ENCODE results near the gene COL24A1. TPM values are rescaled to one million over a fixed set of nuclear protein-coding genes. Genes with fewer than 3 reads are reported as not detected.

Gene COL24A1
- total and polyA plus RNA-seq, 2 donors (not counting 3 experiments of a cell fraction or from before 2014, with no cell fraction given): 0.03 TPM; not detected in 1

DNA sequence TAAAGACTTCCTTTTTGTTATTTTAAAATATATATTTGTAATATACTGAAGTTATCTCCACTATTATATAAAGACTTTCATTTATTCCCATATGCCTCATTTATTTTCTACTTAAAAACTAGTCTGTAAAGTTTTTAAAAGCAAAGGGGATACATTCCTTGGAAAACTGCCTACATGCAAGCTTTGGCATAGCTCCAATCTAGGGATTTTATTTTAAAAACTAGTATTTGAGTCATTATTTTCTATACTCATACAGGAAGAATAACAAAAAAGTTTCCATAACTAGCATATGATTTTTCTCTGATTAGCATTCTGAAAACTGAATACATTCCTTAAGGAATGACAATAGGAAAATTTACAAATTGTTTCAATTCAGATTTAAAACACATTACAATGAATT lies 88.9 kb downstream of the COL24A1 start:
- Histone ChIP-seq H3K27ac (ENCODE audit: insufficient read depth, low read depth, low read length) (peak overlapping the region; percentile 33), H3K9me3 (replicated peaks; ENCODE audit: control insufficient read depth, insufficient read depth, low read length) (no peaks in the 10 kb centered on the region), H3K9ac (replicated peaks; ENCODE audit: extremely low read depth, insufficient read depth, low read length) (no peak overlapping the region), H3K36me3 (ENCODE audit: control insufficient read depth in 2 of 2, extremely low read depth in 1 of 2, insufficient read depth in 2 of 2, low read length in 2 of 2) (no peaks in the 10 kb centered on the region), H3K9me1 (replicated peaks; ENCODE audit: control insufficient read depth, extremely low read depth, insufficient read depth, low read length) (no peaks in the 10 kb centered on the region), H3K4me2 (ENCODE audit: insufficient read depth, low read length) (peak overlapping the region; percentile 66), H4K20me1 (replicated peaks; ENCODE audit: control insufficient read depth, extremely low read depth, insufficient read depth, low read length) (no peaks in the 10 kb centered on the region), H3K27me3 (ENCODE audit: control insufficient read depth in 2 of 2, insufficient read depth in 2 of 2, low read length in 2 of 2) (no peaks in the 10 kb centered on the region), H3K4me1 (ENCODE audit: control insufficient read depth, extremely low read depth, insufficient read depth, low read length) (peaks cover 24% of the 10 kb centered on the region), H3K79me2 (ENCODE audit: control insufficient read depth, insufficient read depth, low read length) (no peaks in the 10 kb centered on the region), H3K4me3 (replicated peaks in 1 of 3; ENCODE audit: insufficient read depth in 1 of 3, low read depth in 1 of 3, low read length in 3 of 3) (no peak overlapping the region), H2AFZ (ENCODE audit: low read depth, low read length) (no peak overlapping the region)
- POLR2A ChIA-PET: no interaction called here
- peak; percentile 58 for FAIRE-seq
- intact Hi-C loops (cut with micrococcal nuclease): loop anchor here (5.0 kb wide), 1 partner anchor 865 kb away; the partner anchor contains the start of gene SYDE2
- dilution Hi-C loops (cut with MboI; ENCODE audit: extremely low pct_ligation_motif_present, low sequenced_read_pairs): no loop called here
- CTCF ChIA-PET: interaction anchor here (1.2 to 1.6 kb wide), 3 partner anchors 17 to 49 kb away, joined by 4 to 6 read pairs (median 5); no protein-coding TSS in a partner anchor
- TF ChIP-seq FOS (IDR thresholded peaks at IDR 0.05; ENCODE audit: borderline replicate concordance, insufficient read depth, low read length) (peak; percentile 41), GATA2 (IDR thresholded peaks at IDR 0.05; ENCODE audit: insufficient read depth, insufficient read length, low read depth, low read length) (peak; percentile 15)
- TF ChIP-seq, protein P1, sequence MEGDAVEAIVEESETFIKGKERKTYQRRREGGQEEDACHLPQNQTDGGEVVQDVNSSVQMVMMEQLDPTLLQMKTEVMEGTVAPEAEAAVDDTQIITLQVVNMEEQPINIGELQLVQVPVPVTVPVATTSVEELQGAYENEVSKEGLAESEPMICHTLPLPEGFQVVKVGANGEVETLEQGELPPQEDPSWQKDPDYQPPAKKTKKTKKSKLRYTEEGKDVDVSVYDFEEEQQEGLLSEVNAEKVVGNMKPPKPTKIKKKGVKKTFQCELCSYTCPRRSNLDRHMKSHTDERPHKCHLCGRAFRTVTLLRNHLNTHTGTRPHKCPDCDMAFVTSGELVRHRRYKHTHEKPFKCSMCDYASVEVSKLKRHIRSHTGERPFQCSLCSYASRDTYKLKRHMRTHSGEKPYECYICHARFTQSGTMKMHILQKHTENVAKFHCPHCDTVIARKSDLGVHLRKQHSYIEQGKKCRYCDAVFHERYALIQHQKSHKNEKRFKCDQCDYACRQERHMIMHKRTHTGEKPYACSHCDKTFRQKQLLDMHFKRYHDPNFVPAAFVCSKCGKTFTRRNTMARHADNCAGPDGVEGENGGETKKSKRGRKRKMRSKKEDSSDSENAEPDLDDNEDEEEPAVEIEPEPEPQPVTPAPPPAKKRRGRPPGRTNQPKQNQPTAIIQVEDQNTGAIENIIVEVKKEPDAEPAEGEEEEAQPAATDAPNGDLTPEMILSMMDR (IDR thresholded peaks at IDR 0.05; ENCODE audit: extremely low read depth in 1 of 2, insufficient read depth in 1 of 2, low read depth in 1 of 2, low read length in 2 of 2): no peak
- BruUV-seq (replicated peaks): no TSS peak
- peak; percentile 93 for DNase-seq (ENCODE audit: low read depth, low spot score)

DNA sequence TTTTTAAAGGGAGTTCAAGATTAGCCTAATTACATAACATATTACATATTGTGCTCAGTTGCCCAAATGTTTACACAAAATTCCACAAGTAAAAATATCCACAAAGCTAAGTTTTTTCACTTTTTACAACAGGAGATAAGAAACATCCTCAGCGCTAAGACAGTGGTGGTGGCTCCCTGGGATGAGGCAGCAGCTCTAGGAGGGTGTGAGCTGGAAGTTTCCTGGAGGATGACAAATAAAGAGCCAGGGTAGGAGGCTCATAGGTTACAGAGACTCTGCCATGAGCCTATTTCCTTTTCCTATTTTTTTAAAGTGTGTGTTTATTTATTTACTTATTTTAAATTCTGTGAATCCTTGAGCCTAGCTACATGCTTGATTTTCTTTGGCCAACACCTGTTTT lies 91.7 kb downstream of the COL24A1 start:
- Histone ChIP-seq H3K36me3 (ENCODE audit: control insufficient read depth in 2 of 2, extremely low read depth in 1 of 2, insufficient read depth in 2 of 2, low read length in 2 of 2) (no peaks in the 10 kb centered on the region), H3K4me3 (replicated peaks in 1 of 3; ENCODE audit: insufficient read depth in 1 of 3, low read depth in 1 of 3, low read length in 3 of 3) (no peak overlapping the region), H3K9me3 (replicated peaks; ENCODE audit: control insufficient read depth, insufficient read depth, low read length) (no peaks in the 10 kb centered on the region), H4K20me1 (replicated peaks; ENCODE audit: control insufficient read depth, extremely low read depth, insufficient read depth, low read length) (no peaks in the 10 kb centered on the region), H3K27ac (ENCODE audit: insufficient read depth, low read depth, low read length) (no peak overlapping the region), H2AFZ (ENCODE audit: low read depth, low read length) (no peak overlapping the region), H3K9me1 (replicated peaks; ENCODE audit: control insufficient read depth, extremely low read depth, insufficient read depth, low read length) (no peaks in the 10 kb centered on the region), H3K27me3 (ENCODE audit: control insufficient read depth in 2 of 2, insufficient read depth in 2 of 2, low read length in 2 of 2) (no peaks in the 10 kb centered on the region), H3K9ac (replicated peaks; ENCODE audit: extremely low read depth, insufficient read depth, low read length) (no peak overlapping the region), H3K79me2 (ENCODE audit: control insufficient read depth, insufficient read depth, low read length) (no peaks in the 10 kb centered on the region), H3K4me1 (ENCODE audit: control insufficient read depth, extremely low read depth, insufficient read depth, low read length) (peaks cover 24% of the 10 kb centered on the region), H3K4me2 (ENCODE audit: insufficient read depth, low read length) (no peak overlapping the region)
- no peak for DNase-seq (ENCODE audit: low read depth, low spot score)
- no TSS peak for BruUV-seq (replicated peaks)
- FAIRE-seq: no peak
- intact Hi-C loops (cut with micrococcal nuclease) (loop anchor here (5.0 kb wide), 1 partner anchor 863 kb away; the partner anchor contains the start of gene SYDE2), dilution Hi-C loops (cut with MboI; ENCODE audit: extremely low pct_ligation_motif_present, low sequenced_read_pairs) (no loop called here)
- POLR2A ChIA-PET: no interaction called here
- CTCF ChIA-PET: interaction anchor here (0.6 to 1.6 kb wide), 2 partner anchors 19 to 20 kb away, joined by 3 read pairs; no protein-coding TSS in a partner anchor
- TF ChIP-seq, protein P2, sequence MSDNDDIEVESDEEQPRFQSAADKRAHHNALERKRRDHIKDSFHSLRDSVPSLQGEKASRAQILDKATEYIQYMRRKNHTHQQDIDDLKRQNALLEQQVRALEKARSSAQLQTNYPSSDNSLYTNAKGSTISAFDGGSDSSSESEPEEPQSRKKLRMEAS (IDR thresholded peaks at IDR 0.05; ENCODE audit: insufficient read depth, insufficient read length): no peak
- TF ChIP-seq JUN (IDR thresholded peaks at IDR 0.05; ENCODE audit: borderline replicate concordance, insufficient read depth, insufficient read length, low read depth): no peak
- no peak for TF ChIP-seq GATA2 (IDR thresholded peaks at IDR 0.05; ENCODE audit: insufficient read depth, insufficient read length, low read depth, low read length)
- TF ChIP-seq, protein P1 (IDR thresholded peaks at IDR 0.05; ENCODE audit: extremely low read depth in 1 of 2, insufficient read depth in 1 of 2, low read depth in 1 of 2, low read length in 2 of 2): no peak
- no peak for TF ChIP-seq POLR2A (IDR thresholded peaks at IDR 0.05; ENCODE audit: low read depth, low read length)
- no peak for TF ChIP-seq POLR2AphosphoS5 (IDR thresholded peaks at IDR 0.05; ENCODE audit: insufficient read depth, low read depth, low read length)
- no peak for TF ChIP-seq FOS (IDR thresholded peaks at IDR 0.05; ENCODE audit: borderline replicate concordance, insufficient read depth, low read length)

Data from endothelial cell of umbilical vein (primary cell).